ENCODE results near the gene AATK.
"Not testable (repeated sequence)": the region's sequence is repeated elsewhere in the genome, so short reads cannot be mapped to it uniquely, and the experiment has no call there.

AATK gene

GRCh38 chr17:81161536-81161935 lies 4.5 kb downstream of the AATK start:
- no peak for DNase-seq

GRCh38 chr17:81160747-81161453 lies 5.1 kb downstream of the AATK start:
- no peak for DNase-seq

- no peak for DNase-seq
These were observed 5.7 kb downstream of the AATK start for GRCh38 chr17:81160306-81160705.

- no peak for DNase-seq
These were observed 6.3 kb downstream of the AATK start for GRCh38 chr17:81159611-81160265.

DNA sequence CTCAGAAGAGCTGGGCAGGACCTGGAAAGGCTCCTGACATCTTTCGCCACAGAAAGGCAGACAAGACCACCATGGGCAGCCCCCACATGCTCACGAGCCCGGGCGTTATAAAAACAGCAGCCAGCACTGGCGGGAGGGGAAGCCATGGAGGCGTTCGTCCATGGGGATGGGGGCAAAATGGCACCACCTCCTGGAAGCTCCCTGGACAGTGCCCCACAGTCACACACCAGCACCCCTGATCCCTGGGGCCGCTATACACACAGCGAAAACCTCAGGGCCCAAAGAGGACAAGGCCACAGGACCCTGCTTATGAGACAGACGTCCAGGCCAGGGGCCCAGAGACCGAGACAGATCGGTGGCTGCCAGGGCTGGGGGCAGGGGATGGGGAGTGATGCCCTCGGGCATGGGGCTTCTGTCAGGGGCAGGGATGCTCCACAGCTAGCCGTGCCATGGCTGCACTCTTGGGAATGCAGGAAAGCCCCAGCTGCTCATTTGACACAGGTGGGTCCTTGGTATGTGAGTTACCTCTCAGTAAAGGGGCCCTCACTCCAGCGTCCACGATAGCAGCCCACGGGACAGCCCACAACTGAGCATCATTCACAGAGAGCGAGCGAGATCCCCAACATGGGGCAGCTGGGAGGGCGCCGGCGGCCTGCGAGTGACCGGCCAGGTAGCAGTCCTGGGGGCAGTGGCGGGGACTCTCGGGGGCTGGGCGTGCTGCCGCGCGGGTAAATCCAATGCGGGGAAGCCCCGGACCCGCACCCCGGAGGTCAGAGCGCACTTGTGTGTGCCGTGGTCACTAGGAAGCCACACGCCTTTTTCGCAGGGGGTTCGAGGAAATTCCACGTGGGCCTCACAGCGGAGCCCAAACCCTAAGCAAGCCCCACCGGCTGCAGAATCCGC lies 7.1 kb downstream of the AATK start:
- no peak for DNase-seq

DNA sequence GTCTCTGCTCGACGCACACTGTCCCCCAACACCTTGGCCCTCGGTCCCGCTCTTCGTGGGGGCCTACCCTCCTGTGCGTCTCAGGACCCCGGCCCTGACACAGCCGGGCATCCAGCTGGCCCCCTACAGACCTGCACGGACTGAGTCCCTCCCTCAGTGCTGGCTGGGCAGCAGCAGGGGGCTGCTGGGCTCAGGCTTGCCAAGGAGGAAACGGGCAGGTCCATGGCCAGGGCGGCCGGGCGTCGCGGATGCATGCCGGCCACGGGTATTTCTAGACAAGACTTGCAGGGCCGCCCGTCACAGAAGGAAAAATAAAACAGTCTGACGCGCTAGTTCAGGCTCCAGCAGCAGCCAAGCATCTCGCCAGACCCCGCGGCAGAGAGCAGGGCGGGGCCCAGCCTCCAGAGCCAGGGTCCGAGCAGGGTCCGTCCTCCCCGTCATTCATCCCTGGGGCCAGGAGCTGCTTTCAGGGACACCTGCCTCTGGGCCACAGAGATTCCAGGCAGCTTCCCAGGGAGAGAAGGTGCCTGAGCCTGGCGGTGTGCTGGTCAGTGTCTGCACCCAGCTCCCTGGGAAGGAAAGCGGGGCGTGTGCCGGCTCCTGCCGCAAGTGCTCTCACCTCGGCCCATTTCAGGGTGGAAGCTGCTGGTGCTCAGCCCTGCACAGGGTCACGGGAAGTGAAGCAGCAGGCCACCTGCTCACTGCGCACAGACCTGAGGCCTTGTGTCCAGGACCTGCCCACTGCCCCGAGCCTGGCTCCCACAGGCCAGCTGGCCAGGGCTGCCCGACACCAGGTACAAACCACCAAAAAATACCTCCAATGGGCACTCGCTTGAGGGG lies 8.0 kb downstream of the AATK start:
- DNase-seq = no peak

DNA sequence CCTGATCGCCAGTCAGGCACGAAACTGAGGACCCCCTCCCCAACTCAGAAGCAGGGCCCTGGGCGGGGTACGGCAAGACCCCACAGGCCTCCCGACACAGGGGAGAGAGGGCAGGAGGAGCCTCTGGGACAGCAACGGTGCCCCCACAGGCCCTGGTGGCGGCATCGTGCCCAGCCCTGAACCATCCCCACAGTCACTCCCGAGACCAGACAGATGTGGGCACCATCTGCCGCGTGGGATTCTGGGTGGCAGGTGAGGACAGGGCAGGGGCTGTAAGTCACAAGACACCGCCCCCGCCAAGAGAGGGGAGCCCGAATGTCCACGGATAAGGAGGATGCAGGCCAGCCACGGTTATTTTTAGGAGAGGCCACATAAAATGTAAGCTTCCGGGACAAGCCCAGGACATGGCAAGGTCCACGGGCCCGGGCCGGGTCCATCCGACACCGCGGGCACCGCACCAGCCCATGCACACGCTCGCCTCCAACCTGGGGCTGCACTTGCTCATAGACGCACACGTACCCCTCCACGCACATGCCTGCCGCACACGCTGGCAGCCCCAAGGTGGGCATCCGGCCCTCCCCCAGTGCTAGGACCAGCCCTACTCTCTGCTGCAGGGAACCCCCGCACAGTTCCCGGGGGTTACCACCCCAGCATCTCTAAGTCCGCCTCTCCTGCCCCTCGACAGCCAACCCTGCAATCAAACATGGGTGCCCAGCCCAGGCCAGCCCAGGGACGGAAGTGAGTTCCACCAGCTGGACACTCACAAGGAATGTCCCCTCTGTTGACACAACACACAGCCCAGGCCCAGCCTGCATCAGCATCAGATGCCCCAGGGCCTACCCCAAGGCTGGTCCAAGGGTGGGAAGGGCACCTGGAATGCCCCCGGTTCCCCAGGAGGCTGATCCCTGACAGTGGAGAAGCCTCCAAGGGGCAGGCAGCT lies 8.9 kb downstream of the AATK start:
- DNase-seq = no peak

- DNase-seq = no peak
These were observed 11.1 kb downstream of the AATK start for GRCh38 chr17:81154961-81155360.

GRCh38 chr17:81154016-81154415 lies 12.0 kb downstream of the AATK start:
- not testable (repeated sequence) for DNase-seq

DNA sequence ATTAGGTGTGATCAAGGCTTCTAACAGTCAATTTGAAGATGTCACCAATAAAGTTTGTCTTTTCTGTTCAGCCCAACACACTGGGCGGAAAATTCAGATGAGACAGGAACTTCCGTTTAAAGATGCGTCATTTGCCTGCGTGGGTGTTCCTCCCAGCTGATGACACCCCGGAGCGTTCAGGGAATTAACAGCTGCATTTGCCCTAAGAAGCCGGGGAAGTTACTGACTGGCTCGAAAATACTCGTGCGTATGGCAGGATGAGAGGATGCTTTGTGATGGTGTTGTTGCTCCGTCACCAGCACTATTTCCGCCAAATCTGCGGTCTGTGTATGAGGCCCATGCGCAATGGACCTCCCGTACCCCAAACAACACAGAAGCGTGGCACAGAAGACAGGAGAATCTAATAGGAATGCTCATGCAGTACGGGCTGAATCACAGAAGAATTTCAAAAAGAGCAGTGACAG lies 12.6 kb downstream of the AATK start:
- no peak for DNase-seq

- no peak for DNase-seq
These were observed 13.7 kb downstream of the AATK start for GRCh38 chr17:81152288-81152828.

DNA sequence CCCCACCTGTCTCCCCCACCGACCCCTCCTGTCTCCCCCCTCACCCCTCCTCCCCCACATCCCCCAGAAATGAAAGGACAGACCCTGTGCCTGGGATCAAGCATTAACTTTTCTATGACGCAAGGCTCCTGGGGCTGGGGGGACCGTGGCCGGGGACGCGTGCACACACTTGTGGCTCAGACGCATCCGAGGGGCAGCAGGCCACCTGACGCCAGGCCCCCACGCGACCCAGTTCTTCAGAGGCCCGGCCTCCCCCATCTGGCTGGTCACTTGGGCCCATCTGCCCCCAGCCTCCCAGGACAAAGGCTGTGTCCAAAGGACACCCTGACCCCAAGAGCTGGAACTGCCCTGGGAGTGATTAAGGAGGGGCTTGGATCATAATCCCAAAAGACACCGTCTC lies 14.7 kb downstream of the AATK start:
- DNase-seq = no peak

DNA sequence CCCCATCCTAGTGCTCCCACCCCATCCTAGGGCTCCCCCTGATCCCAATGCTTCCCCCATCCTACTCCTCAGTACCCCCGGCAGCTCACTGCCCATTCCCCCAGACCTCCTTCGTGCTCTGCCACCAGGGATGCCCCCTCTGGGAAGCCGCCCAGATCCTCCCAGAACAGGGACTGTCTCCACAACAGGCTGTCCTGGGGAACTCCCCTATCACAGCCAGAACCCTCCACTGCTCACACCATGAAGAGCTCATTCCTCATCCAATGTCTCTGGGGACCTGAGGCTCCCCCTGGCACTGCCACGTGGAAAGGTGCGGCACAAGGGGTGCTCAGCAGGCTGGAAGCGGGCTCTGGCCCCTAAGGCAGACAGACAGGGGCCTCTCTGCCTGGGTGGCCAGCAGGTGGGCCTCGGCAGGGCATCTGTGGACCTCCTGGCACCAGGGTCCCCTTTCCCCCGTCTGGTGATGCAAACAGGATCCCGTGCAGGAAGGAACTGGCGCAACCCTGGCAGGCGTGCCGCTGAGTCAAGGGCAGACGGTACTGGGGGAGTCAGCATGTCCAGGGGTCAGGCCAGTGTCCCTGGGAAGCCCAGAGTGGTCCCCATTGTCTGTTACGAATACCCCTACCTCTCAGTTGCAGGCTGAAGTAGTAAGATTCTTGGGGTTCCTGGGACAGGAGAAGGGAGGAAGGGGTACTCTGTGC lies 15.5 kb downstream of the AATK start:
- DNase-seq = no peak

- DNase-seq = no peak
These were observed 17.0 kb downstream of the AATK start for GRCh38 chr17:81148986-81149533.

DNA sequence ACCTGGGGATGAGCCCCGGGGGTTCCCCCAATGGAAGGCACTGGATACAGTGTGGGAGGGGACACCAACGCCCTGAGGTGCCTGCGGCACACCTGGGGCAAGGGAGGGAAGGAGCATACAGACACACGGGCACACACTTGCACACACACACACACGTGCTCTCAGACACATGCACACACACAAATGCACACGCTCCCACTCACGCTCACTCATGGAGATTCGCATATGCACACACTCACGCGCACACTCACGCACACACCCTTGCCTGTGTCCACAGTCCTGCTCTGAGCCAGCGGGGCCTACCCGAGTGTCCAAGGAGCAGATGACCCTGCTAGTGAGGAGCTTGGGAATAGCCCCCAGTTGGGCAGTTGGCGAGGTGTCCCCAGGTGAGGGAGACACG lies 17.4 kb downstream of the AATK start:
- no peak for DNase-seq

DNA sequence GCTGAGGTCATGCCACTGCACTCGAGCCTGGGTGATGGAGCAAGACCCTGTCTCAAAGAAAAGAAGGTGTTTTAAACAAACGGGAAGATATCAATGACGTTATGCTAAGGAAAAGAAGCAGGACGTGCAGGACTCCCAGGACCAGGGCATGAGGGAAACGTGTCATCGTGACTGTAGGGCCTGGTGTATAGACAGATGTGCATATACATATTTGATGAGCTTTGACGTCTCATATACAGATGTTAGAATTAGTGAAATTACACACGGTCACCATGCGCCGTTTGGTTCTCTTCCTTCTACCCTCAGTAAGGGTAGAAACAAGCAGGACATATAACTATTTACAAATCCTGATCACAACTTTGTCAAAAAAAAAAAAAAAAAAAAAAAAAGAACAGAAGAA lies 18.3 kb downstream of the AATK start:
- no peak for DNase-seq

DNA sequence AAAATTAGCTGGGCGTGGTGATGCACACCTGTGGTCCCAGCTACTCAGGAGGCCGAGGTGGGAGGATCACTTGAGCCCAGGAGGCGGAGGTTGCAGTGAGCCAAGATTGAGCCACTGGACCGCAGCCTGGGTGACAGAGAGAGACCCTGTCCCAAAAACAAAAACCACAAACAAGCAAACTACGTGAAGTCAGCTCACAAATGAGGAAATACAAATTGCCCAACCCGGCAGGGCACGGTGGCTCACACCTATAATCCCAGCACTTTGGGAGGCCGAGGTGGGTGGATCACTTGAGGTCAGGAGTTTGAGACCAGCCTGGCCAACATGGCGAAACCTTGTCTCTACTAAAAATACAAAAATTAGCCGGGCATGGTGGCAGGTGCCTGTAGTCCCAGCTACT lies 19.8 kb downstream of the AATK start:
- DNase-seq = not testable (repeated sequence)

GRCh38 chr17:81144423-81144781 lies 21.6 kb downstream of the AATK start:
- no peak for DNase-seq

DNA sequence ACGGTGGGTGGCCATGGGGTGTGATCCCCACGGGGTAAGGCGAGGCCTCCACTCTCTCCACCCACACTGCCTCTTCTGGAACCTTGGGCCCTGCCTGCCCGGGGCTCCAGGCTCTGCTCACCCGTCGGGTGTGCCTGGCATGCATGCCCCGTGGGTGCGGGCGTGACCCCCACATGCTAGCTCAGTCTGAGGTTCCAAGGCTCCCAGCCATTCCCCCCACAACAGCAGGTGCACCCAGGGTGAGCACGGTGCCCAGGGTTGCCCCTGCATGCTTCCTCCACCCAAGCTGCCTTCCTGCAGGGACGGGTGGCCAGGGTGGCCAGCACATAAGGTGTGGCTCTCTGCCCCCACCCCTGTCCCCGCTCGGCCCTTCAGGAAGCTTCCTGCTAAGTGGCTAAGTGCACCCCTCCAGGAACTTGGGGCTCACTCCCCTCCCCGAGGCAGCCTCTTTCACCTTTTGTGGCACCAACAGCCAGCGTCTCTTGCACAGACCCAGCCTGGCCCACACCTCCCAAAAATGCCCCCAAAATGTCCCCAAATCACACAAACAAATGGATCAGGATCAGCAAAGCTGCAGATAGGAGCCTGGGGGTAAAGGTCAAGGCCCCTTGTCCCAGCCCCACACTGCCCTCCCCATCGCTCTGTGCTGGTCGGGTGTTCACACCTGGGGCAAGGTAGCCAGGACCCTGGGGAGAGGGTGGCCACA lies 22.2 kb downstream of the AATK start:
- no peak for DNase-seq

DNA sequence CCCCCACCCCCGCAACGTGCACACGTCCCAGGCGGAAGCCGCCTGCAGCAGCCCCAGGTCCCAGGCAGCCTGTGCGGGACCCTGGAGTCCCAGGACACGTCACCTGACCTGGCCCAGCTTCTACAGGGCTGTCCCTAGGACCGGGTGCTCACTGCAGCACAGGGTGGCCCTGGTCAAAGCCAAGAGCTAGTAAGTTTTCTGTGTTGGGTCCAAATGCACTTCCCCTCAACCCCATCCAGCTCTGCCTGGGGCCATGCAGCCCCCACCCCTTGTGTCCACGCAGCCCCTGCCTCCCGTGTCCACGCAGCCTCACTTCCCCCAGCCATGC lies 22.9 kb downstream of the AATK start:
- DNase-seq = no peak

Data from activated CD4-positive, alpha-beta T cell treated with anti-CD3 and anti-CD28 coated beads, Interleukin-2, amount 50 U/mL, for 16 hours (primary cell).